Lower leg skin (tissue), 3 donors: ENCODE measurements around the gene UBE4B.

Source experiments
- CTCF ChIP-seq, 3 donors: fragments of 450-650 bp; IDR thresholded peaks; one replicate each; pipeline ENCODE4 v1.5.1; 2016; ENCODE audit warnings: antibody characterized with exemption in 3 of 3, mild to moderate bottlenecking in 3 of 3, moderate library complexity in 2 of 3
- POLR2A ChIP-seq, 2 donors: fragments of 450-650 bp; IDR thresholded peaks; one replicate each; pipeline ENCODE4 v1.6.1; 2016 to 2017; ENCODE audit warnings: antibody characterized with exemption in 2 of 2, mild to moderate bottlenecking in 1 of 2, moderate library complexity in 1 of 2

DNA sequence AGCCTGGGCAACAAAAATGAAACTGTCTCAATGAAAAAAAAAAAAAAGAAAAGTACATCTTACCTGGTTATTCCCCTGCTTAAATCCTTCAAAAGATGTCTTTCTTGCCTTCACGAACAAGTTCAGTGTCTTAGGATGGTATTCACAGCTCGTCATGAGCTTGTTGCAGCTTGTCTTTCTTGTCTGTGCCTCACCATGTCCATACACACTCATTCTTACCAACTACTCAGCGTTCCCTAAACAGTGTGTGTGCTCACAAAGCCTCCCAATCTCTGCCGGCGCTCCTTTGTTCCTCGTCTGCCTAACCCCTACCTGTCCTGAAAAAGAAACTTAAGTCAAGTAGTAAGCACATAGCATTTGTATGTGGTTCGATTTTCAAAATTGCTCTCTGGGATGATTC lies 31.1 kb downstream of the UBE4B start:
- TF ChIP-seq CTCF (IDR thresholded peaks at IDR 0.05), result no peak
- no peak for TF ChIP-seq POLR2A (IDR thresholded peaks at IDR 0.05)
